HepG2 (cell line): ENCODE results near the gene ANKRD22. TPM values are rescaled to one million over a fixed set of nuclear protein-coding genes. Genes with fewer than 3 reads are reported as not detected.

Experiments used
- ATAC-seq: fragments of 200-7000 bp; cut with Tn5 transposase; 3 replicates; pipeline ENCODE4 v1.9.1; 2020; ENCODE audit warnings: mild to moderate bottlenecking, moderate library complexity
- BruUV-seq: library from RNA; stranded (reverse); fragments of 400-500 nt; replicated peaks from 2 replicates; lab custom pipeline; 2021; lab: Mats Ljungman, UMichigan
- CTCF ChIA-PET: fragments of 300-600 bp; formaldehyde crosslinking; extraction: SDS; loops from one replicate; lab custom pipeline; 2021; ENCODE audit warnings: low total read pairs, inconsistent platforms, low intra/inter-chr PET ratio; lab: Yijun Ruan, JAX
- POLR2A ChIA-PET: fragments of 350-600 bp; sonication (Branson Sonifier 250); formaldehyde crosslinking; loops from one replicate; lab custom pipeline; 2020; ENCODE audit warnings: antibody characterized with exemption, inconsistent platforms; lab: Yijun Ruan, JAX
- DNase-seq: peaks from one replicate; pipeline ENCODE4 v3.0.0-alpha.2; 2015; ENCODE audit warnings: low spot score
- FAIRE-seq: peaks from 3 replicates; lab custom pipeline; 2011; peaks lifted over from hg19 to GRCh38; lab: Jason Lieb, UNC
- H2AFZ ChIP-seq: one replicate; pipeline ENCODE4 v1.6.1; 2011; ENCODE audit warnings: low read length, inconsistent platforms
- H3K27ac ChIP-seq: fragments of 300-600 bp; 3 replicates; pipeline ENCODE4 v1.8.0; 2011; ENCODE audit warnings: mixed run types, mild to moderate bottlenecking, mixed read lengths, low read length, inconsistent platforms; ENCODE audit not compliant: insufficient read depth; ENCODE audit errors: extremely low read length
- H3K27me3 ChIP-seq, 2 experiments: fragments of 200-600 bp in 1 of 2; 2 replicates in 1 of 2; 3 replicates in 1 of 2; pipeline versions ENCODE4 v1.6.0 to v1.8.0; 2011; ENCODE audit warnings: low read length in 2 of 2, mild to moderate bottlenecking in 2 of 2, moderate library complexity in 2 of 2, inconsistent platforms in 1 of 2; ENCODE audit not compliant: insufficient read depth in 2 of 2, control insufficient read depth in 1 of 2
- H3K36me3 ChIP-seq, 2 experiments: fragments of 200-600 bp in 1 of 2; replicated peaks in 1 of 2; 2 replicates in 1 of 2; 3 replicates in 1 of 2; pipeline versions ENCODE4 v1.5.1 to v1.8.0; 2011; ENCODE audit warnings: low read length in 2 of 2, inconsistent platforms in 1 of 2; ENCODE audit not compliant: insufficient read depth in 2 of 2, control insufficient read depth in 1 of 2
- H3K4me1 ChIP-seq: 2 replicates; pipeline ENCODE4 v1.5.1; 2012; ENCODE audit warnings: low read length, inconsistent platforms; ENCODE audit not compliant: insufficient read depth
- H3K4me2 ChIP-seq: 2 replicates; pipeline ENCODE4 v1.6.0; 2011; ENCODE audit warnings: low read depth, low read length, inconsistent platforms
- H3K4me3 ChIP-seq, 3 experiments: fragments of 200-600 bp in 1 of 3; sonication (generic), shearing (Covaris generic) in 1 of 3; replicated peaks in 1 of 3; 2 replicates each; pipeline ENCODE4 v1.5.1; 2011 to 2016; ENCODE audit warnings: low read length in 3 of 3, inconsistent platforms in 2 of 3, low read depth in 2 of 3, mild to moderate bottlenecking in 2 of 3, control low read depth in 1 of 3, mixed read lengths in 1 of 3; ENCODE audit not compliant: insufficient read depth in 1 of 3
- H3K79me2 ChIP-seq: one replicate; pipeline ENCODE4 v1.6.1; 2011; ENCODE audit warnings: low read length, inconsistent platforms; ENCODE audit not compliant: insufficient read depth
- H3K9ac ChIP-seq: 2 replicates; pipeline ENCODE4 v1.6.0; 2011; ENCODE audit warnings: mild to moderate bottlenecking, low read depth, low read length, inconsistent platforms; ENCODE audit not compliant: insufficient read depth
- H3K9me3 ChIP-seq: 2 replicates; pipeline ENCODE4 v1.5.1; 2012; ENCODE audit warnings: mild to moderate bottlenecking, low read length
- H4K20me1 ChIP-seq: 2 replicates; pipeline ENCODE4 v1.6.0; 2011; ENCODE audit warnings: inconsistent platforms, mild to moderate bottlenecking, low read length, moderate library complexity; ENCODE audit not compliant: insufficient read depth
- AKNA ChIP-seq: sonication (generic); formaldehyde crosslinking; IDR thresholded peaks from 2 replicates; pipeline ENCODE4 v1.4.0; 2020; ENCODE audit warnings: missing genetic modification reagents, borderline replicate concordance
- ATF6 ChIP-seq: sonication (generic); formaldehyde crosslinking; conservative IDR thresholded peaks from 2 replicates; pipeline ENCODE4 v1.4.0; 2020; ENCODE audit warnings: missing genetic modification reagents
- FOSL2 ChIP-seq: sonication (generic); formaldehyde crosslinking; IDR thresholded peaks from 2 replicates; pipeline ENCODE4 v1.4.0; 2020; ENCODE audit warnings: missing genetic modification reagents
- HDAC2 ChIP-seq: sonication (generic); formaldehyde crosslinking; IDR thresholded peaks from 2 replicates; pipeline ENCODE4 v1.4.0; 2020; ENCODE audit warnings: missing genetic modification reagents
- ZNF570 ChIP-seq: sonication (generic); formaldehyde crosslinking; IDR thresholded peaks from 2 replicates; pipeline ENCODE4 v1.4.0; 2020; ENCODE audit warnings: mild to moderate bottlenecking, missing genetic modification reagents, borderline replicate concordance
- WGBS: methylation state at CpG from one replicate; pipeline ENCODE4 v1.1.6; 2017; ENCODE audit warnings: low lambda C conversion rate; 5-methylcytosine and 5-hydroxymethylcytosine counted together
- in situ Hi-C: cut with HindIII; loops from 2 replicates; pipeline ENCODE4 v1.10.0; 2017; ENCODE audit warnings: low pct_unique_long_range_greater_than_20kb; ENCODE audit not compliant: extremely low pct_ligation_motif_present
- intact Hi-C: fragments of 100-400 bp; cut with micrococcal nuclease; formaldehyde crosslinking; loops from one replicate; pipeline ENCODE4 v1.10.0; 2022; ENCODE audit not compliant: unreplicated experiment
- polyA plus RNA-seq, 8 experiments: library from polyadenylated mRNA; depleted of rRNA in 3 of 8; stranded (reverse) in 7 of 8; unstranded in 1 of 8; fragments of >200 nt; fragmentation: Illumina TruSeq in 4 of 8; extraction: Trizol in 4 of 8; gene quantifications; 2 replicates each; pipeline versions ENCODE4 v1.2.1 to v1.2.3, GENCODE V29; 2011 to 2016; ENCODE audit warnings: low read depth in 4 of 8, missing spikeins in 1 of 8, mixed read lengths in 1 of 8; ENCODE audit not compliant: insufficient read depth in 1 of 8
- total RNA-seq, 5 experiments: library from RNA; depleted of rRNA; stranded (reverse); fragments of >200 nt; fragmentation: Illumina TruSeq; extraction: Trizol; gene quantifications; 2 replicates each; pipeline ENCODE4 v1.2.3, GENCODE V29; 2016; ENCODE audit warnings: low read depth in 1 of 5

Gene ANKRD22
- total and polyA plus RNA-seq, 2 of the 13 experiments (the other 11 are each of a cell fraction or from before 2014, with no cell fraction given), result not detected

GRCh38 chr10:88828310-88828709, 23.3 kb downstream of the ANKRD22 start:
- ChIA-PET POLR2A (no interaction called here), CTCF (no interaction called here)
- ATAC-seq (no peak), DNase-seq (no peak), FAIRE-seq (no peak)
- no peak overlapping the region for H3K4me3 ChIP-seq
- H3K9ac ChIP-seq, result no peak overlapping the region
- H3K27me3 ChIP-seq, result 0 out of 5 replicates have a peak, but pooled peaks cover 0 to 4% of the 10 kb centered on the region in 2 experiments
- H3K4me2 ChIP-seq, result no peak overlapping the region
- no peaks in the 10 kb centered on the region for H4K20me1 ChIP-seq
- TF ChIP-seq HDAC2 (CRISPR knock-in tag), result no peak
- no peak for TF ChIP-seq AKNA (CRISPR knock-in tag)
- no peak for TF ChIP-seq ZNF570 (CRISPR knock-in tag)
- no peak for TF ChIP-seq ATF6 (CRISPR knock-in tag)
- peak; percentile 22; the same call in 1 of the 2 replicates for TF ChIP-seq FOSL2 (CRISPR knock-in tag)
- no peaks in the 10 kb centered on the region for H3K4me1 ChIP-seq
- H3K9me3 ChIP-seq, result no peaks in the 10 kb centered on the region
- H3K27ac ChIP-seq, result no peak overlapping the region
- intact Hi-C loops (no loop called here), in situ Hi-C loops (loop anchor here (25.0 kb wide), 1 partner anchor 384 kb away; the partner anchor contains the start of gene CH25H)
- no peaks in the 10 kb centered on the region for H3K36me3 ChIP-seq
- H3K79me2 ChIP-seq, result no peaks in the 10 kb centered on the region
- H2AFZ ChIP-seq, result no peak overlapping the region
- no TSS peak for BruUV-seq
- 3% methylated on average over 1 of the region's 1 CpG for WGBS
